HepG2 (cell line): ENCODE data around the gene SHE. TPM values are rescaled to one million over a fixed set of nuclear protein-coding genes. Genes with fewer than 3 reads are reported as not detected.

ENCODE experiments used
- ASH2L ChIP-seq: fragments of 300-600, 200-600 bp; sonication (generic); IDR thresholded peaks from 2 replicates; pipeline ENCODE4 v1.7.0; 2017; ENCODE audit warnings: low read depth, mild to moderate bottlenecking, moderate library complexity, mixed read lengths, low read length; ENCODE audit not compliant: insufficient read length
- BORCS8-MEF2B ChIP-seq: sonication (generic); formaldehyde crosslinking; IDR thresholded peaks from 2 replicates; pipeline ENCODE4 v1.8.0; 2022; ENCODE audit warnings: mild to moderate bottlenecking, missing genetic modification reagents
- CENPX ChIP-seq: sonication (generic); formaldehyde crosslinking; IDR thresholded peaks from 2 replicates; pipeline ENCODE4 v1.9.0; 2021; ENCODE audit warnings: mild to moderate bottlenecking, missing genetic modification reagents, moderate library complexity
- CREB1 ChIP-seq, 2 experiments: fragments of 450-650 bp in 1 of 2; IDR thresholded peaks; 2 replicates each; pipeline ENCODE4 v1.6.1; 2016 to 2017; ENCODE audit warnings: control low read depth in 1 of 2, mild to moderate bottlenecking in 1 of 2, missing compliant biosample characterization in 1 of 2, missing genetic modification characterization in 1 of 2
- FOSL1 ChIP-seq: sonication (generic); formaldehyde crosslinking; IDR thresholded peaks from 2 replicates; pipeline ENCODE4 v1.9.0; 2021; ENCODE audit warnings: missing genetic modification reagents, borderline replicate concordance
- HES4 ChIP-seq: sonication (generic); formaldehyde crosslinking; IDR thresholded peaks from 2 replicates; pipeline ENCODE4 v1.9.0; 2021; ENCODE audit warnings: mild to moderate bottlenecking, missing genetic modification reagents, borderline replicate concordance
- HNRNPK ChIP-seq: fragments of 200-400 bp; formaldehyde crosslinking; IDR thresholded peaks from 2 replicates; pipeline ENCODE4 v1.6.1; 2018; ENCODE audit warnings: low read length, low read depth, moderate library complexity, mild to moderate bottlenecking; ENCODE audit not compliant: poor library complexity, severe bottlenecking
- KLF16 ChIP-seq, 2 experiments: sonication (generic) in 1 of 2; formaldehyde crosslinking in 1 of 2; IDR thresholded peaks; 2 replicates each; pipeline versions ENCODE4 v1.6.1 to v1.8.0; 2016 to 2023; ENCODE audit warnings: missing genetic modification reagents in 2 of 2, missing compliant biosample characterization in 1 of 2
- MXD4 ChIP-seq: IDR thresholded peaks from 2 replicates; pipeline ENCODE4 v1.6.1; 2016; ENCODE audit warnings: mild to moderate bottlenecking, missing biosample characterization, missing genetic modification reagents
- NR2F6 ChIP-seq, 2 experiments: IDR thresholded peaks; 2 replicates each; pipeline ENCODE4 v1.6.1; 2016; ENCODE audit warnings: antibody characterized with exemption in 1 of 2, mild to moderate bottlenecking in 1 of 2
- PHF21A ChIP-seq: sonication (generic); formaldehyde crosslinking; IDR thresholded peaks from 2 replicates; pipeline ENCODE4 v1.5.0; 2020; ENCODE audit warnings: mild to moderate bottlenecking, missing genetic modification reagents
- PPARG ChIP-seq: conservative IDR thresholded peaks from 2 replicates; pipeline ENCODE4 v1.6.1; 2016; ENCODE audit warnings: missing biosample characterization, missing genetic modification reagents
- RFX5 ChIP-seq: IDR thresholded peaks from 2 replicates; pipeline ENCODE4 v1.6.1; 2011; ENCODE audit warnings: low read depth, low read length, improper control_type of control experiment
- SUZ12 ChIP-seq: fragments of 150-350 bp; IDR thresholded peaks from 2 replicates; pipeline ENCODE4 v1.6.1; 2014; ENCODE audit warnings: low read depth, low read length
- ZFP1 ChIP-seq: IDR thresholded peaks from 2 replicates; pipeline ENCODE4 v1.6.1; 2016
- ZKSCAN5 ChIP-seq: sonication (generic); formaldehyde crosslinking; IDR thresholded peaks from 2 replicates; pipeline ENCODE4 v1.5.1; 2020; ENCODE audit warnings: mild to moderate bottlenecking, missing genetic modification reagents
- ZNF253 ChIP-seq: sonication (generic); formaldehyde crosslinking; IDR thresholded peaks from 2 replicates; pipeline ENCODE4 v1.8.0; 2022; ENCODE audit warnings: mild to moderate bottlenecking, missing genetic modification reagents, borderline replicate concordance
- ZNF530 ChIP-seq: sonication (generic); formaldehyde crosslinking; IDR thresholded peaks from 2 replicates; pipeline ENCODE4 v1.5.0; 2020; ENCODE audit warnings: low read depth, mild to moderate bottlenecking, missing genetic modification reagents
- ZNF766 ChIP-seq: sonication (generic); formaldehyde crosslinking; IDR thresholded peaks from 2 replicates; pipeline ENCODE4 v1.5.0; 2020; ENCODE audit warnings: missing genetic modification reagents, borderline replicate concordance
- polyA plus RNA-seq, 8 experiments: library from polyadenylated mRNA; depleted of rRNA in 3 of 8; stranded (reverse) in 7 of 8; unstranded in 1 of 8; fragments of >200 nt; fragmentation: Illumina TruSeq in 4 of 8; extraction: Trizol in 4 of 8; gene quantifications; 2 replicates each; pipeline versions ENCODE4 v1.2.1 to v1.2.3, GENCODE V29; 2011 to 2016; ENCODE audit warnings: low read depth in 4 of 8, missing spikeins in 1 of 8, mixed read lengths in 1 of 8; ENCODE audit not compliant: insufficient read depth in 1 of 8
- total RNA-seq, 5 experiments: library from RNA; depleted of rRNA; stranded (reverse); fragments of >200 nt; fragmentation: Illumina TruSeq; extraction: Trizol; gene quantifications; 2 replicates each; pipeline ENCODE4 v1.2.3, GENCODE V29; 2016; ENCODE audit warnings: low read depth in 1 of 5
- TF ChIP-seq, protein P1 (sequence below): IDR thresholded peaks from 2 replicates; pipeline ENCODE4 v1.6.1; 2016; ENCODE audit warnings: low read depth, control low read depth
- TF ChIP-seq, protein P2 (sequence below): sonication (generic); formaldehyde crosslinking; IDR thresholded peaks from 2 replicates; pipeline ENCODE4 v1.4.0; 2020; ENCODE audit warnings: missing genetic modification reagents, low read depth, mild to moderate bottlenecking, borderline replicate concordance
- TF ChIP-seq, protein P3 (sequence below): sonication (generic); formaldehyde crosslinking; IDR thresholded peaks from 2 replicates; pipeline ENCODE4 v1.4.0; 2020; ENCODE audit warnings: missing genetic modification reagents
- TF ChIP-seq, protein P4 (sequence below): sonication (generic); formaldehyde crosslinking; IDR thresholded peaks from 2 replicates; pipeline ENCODE4 v1.4.0; 2020; ENCODE audit warnings: missing genetic modification reagents
- TF ChIP-seq, protein P5 (sequence below): sonication (generic); formaldehyde crosslinking; IDR thresholded peaks from 2 replicates; pipeline ENCODE4 v1.4.0; 2020; ENCODE audit warnings: mild to moderate bottlenecking, missing genetic modification reagents

SHE gene
- total and polyA plus RNA-seq, 2 of the 13 experiments (the other 11 are each of a cell fraction or from before 2014, with no cell fraction given), result not detected

DNA sequence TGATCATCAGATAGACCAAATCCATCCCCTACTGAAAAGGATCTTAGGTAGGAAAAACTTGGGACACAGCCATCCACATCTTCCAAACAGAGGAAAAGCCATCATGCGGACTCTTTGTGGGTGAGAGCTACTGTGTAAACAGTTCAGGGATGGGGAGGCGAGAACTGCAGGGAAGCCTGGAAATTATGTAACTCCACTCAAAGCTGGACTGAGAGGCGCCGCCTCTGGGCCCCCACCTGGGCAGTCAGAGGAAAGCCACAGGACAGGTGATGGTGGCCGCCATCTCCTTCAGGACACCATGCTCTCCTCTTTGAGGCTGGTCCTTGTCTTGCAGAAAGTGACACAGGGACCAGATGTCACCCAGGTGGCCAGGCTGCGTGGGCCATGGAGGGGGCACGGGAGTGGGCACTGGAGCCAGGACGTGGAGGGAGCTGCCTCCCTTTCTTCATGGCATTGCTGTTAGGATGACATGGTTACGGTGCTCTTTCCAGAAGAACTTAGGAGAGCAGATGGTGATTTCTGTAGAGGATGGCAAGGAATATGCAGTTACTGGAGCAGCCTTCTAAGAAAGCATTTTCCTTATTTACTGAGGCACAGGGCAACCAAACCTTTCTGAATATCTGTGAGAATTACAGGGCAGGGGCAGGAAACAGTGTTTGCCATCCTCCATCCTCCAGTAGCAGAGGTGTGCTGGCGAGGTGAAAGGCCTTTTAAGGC is 32.2 kb downstream of the SHE start (continued):
- TF ChIP-seq, protein P1, sequence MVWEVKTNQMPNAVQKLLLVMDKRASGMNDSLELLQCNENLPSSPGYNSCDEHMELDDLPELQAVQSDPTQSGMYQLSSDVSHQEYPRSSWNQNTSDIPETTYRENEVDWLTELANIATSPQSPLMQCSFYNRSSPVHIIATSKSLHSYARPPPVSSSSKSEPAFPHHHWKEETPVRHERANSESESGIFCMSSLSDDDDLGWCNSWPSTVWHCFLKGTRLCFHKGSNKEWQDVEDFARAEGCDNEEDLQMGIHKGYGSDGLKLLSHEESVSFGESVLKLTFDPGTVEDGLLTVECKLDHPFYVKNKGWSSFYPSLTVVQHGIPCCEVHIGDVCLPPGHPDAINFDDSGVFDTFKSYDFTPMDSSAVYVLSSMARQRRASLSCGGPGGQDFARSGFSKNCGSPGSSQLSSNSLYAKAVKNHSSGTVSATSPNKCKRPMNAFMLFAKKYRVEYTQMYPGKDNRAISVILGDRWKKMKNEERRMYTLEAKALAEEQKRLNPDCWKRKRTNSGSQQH (CRISPR knock-in tag), result no peak
- TF ChIP-seq, protein P2, sequence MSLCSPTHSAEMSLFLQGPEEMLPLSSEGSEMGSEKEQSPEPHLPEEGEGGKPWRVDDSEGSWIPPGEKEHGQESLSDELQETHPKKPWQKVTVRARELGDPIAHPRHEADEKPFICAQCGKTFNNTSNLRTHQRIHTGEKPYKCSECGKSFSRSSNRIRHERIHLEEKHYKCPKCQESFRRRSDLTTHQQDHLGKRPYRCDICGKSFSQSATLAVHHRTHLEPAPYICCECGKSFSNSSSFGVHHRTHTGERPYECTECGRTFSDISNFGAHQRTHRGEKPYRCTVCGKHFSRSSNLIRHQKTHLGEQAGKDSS (CRISPR knock-in tag), result peak; percentile 52; the same call in 1 of the 2 replicates
- TF ChIP-seq ASH2L (no peak), SUZ12 (no peak), BORCS8-MEF2B (CRISPR knock-in tag) (no peak), CENPX (CRISPR knock-in tag) (no peak), HNRNPK (no peak), ZKSCAN5 (CRISPR knock-in tag) (no peak), MXD4 (CRISPR knock-in tag) (no peak), PHF21A (no peak), KLF16 (CRISPR knock-in tag; IDR thresholded peaks at IDR 0.05) (no peak), ZNF530 (no peak), CREB1 (IDR thresholded peaks at IDR 0.05) (no peak), CREB1 (CRISPR knock-in tag; IDR thresholded peaks at IDR 0.05) (no peak), FOSL1 (CRISPR knock-in tag) (no peak), NR2F6 (IDR thresholded peaks at IDR 0.05) (no peak), NR2F6 (CRISPR knock-in tag; IDR thresholded peaks at IDR 0.05) (peak; percentile 24; the same call in 1 of the 2 replicates), RFX5 (no peak), ZNF253 (no peak), ZFP1 (CRISPR knock-in tag) (no peak), HES4 (CRISPR knock-in tag) (no peak), ZNF766 (CRISPR knock-in tag) (no peak), PPARG (no peak)
- TF ChIP-seq, protein P3, sequence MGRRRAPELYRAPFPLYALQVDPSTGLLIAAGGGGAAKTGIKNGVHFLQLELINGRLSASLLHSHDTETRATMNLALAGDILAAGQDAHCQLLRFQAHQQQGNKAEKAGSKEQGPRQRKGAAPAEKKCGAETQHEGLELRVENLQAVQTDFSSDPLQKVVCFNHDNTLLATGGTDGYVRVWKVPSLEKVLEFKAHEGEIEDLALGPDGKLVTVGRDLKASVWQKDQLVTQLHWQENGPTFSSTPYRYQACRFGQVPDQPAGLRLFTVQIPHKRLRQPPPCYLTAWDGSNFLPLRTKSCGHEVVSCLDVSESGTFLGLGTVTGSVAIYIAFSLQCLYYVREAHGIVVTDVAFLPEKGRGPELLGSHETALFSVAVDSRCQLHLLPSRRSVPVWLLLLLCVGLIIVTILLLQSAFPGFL (CRISPR knock-in tag), result no peak
- TF ChIP-seq, protein P4, sequence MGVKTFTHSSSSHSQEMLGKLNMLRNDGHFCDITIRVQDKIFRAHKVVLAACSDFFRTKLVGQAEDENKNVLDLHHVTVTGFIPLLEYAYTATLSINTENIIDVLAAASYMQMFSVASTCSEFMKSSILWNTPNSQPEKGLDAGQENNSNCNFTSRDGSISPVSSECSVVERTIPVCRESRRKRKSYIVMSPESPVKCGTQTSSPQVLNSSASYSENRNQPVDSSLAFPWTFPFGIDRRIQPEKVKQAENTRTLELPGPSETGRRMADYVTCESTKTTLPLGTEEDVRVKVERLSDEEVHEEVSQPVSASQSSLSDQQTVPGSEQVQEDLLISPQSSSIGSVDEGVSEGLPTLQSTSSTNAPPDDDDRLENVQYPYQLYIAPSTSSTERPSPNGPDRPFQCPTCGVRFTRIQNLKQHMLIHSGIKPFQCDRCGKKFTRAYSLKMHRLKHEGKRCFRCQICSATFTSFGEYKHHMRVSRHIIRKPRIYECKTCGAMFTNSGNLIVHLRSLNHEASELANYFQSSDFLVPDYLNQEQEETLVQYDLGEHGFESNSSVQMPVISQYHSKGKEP (CRISPR knock-in tag), result no peak
- TF ChIP-seq, protein P5, sequence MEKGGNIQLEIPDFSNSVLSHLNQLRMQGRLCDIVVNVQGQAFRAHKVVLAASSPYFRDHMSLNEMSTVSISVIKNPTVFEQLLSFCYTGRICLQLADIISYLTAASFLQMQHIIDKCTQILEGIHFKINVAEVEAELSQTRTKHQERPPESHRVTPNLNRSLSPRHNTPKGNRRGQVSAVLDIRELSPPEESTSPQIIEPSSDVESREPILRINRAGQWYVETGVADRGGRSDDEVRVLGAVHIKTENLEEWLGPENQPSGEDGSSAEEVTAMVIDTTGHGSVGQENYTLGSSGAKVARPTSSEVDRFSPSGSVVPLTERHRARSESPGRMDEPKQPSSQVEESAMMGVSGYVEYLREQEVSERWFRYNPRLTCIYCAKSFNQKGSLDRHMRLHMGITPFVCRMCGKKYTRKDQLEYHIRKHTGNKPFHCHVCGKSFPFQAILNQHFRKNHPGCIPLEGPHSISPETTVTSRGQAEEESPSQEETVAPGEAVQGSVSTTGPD (CRISPR knock-in tag), result no peak
